KMS-11 (cell line): ENCODE measurements around the gene SHKBP1.

Source experiments
- H2AFZ ChIP-seq: fragments of 200-600 bp; sonication (generic); 2 replicates; pipeline ENCODE4 v1.6.1; 2016; ENCODE audit warnings: antibody characterized with exemption, mixed run types, low read depth
- H3K27ac ChIP-seq: fragments of 200-600 bp; sonication (generic); 2 replicates; pipeline ENCODE4 v1.6.1; 2016; ENCODE audit warnings: mild to moderate bottlenecking, mixed run types
- H3K27me3 ChIP-seq: fragments of 200-600 bp; sonication (generic); 2 replicates; pipeline ENCODE4 v1.6.1; 2017; ENCODE audit warnings: mild to moderate bottlenecking, low read depth, mixed run types, moderate library complexity; ENCODE audit not compliant: insufficient read depth
- H3K36me3 ChIP-seq: fragments of 200-600 bp; sonication (generic); 2 replicates; pipeline ENCODE4 v1.6.1; 2017; ENCODE audit warnings: mild to moderate bottlenecking, mixed run types; ENCODE audit not compliant: insufficient read depth
- H3K4me1 ChIP-seq: fragments of 200-600 bp; sonication (generic); 2 replicates; pipeline ENCODE4 v1.6.1; 2016; ENCODE audit warnings: mild to moderate bottlenecking, low read depth, mixed run types; ENCODE audit not compliant: poor library complexity, severe bottlenecking
- H3K4me2 ChIP-seq: fragments of 200-600 bp; sonication (generic); 2 replicates; pipeline ENCODE4 v1.7.0; 2016; ENCODE audit warnings: mild to moderate bottlenecking, mixed run types
- H3K4me3 ChIP-seq: fragments of 200-600 bp; sonication (generic); IDR thresholded peaks from 2 replicates; pipeline ENCODE4 v1.6.1; 2017; ENCODE audit warnings: low read depth, low read length, mixed read lengths; ENCODE audit not compliant: insufficient read depth
- H3K79me2 ChIP-seq: fragments of 200-600 bp; sonication (generic); 2 replicates; pipeline ENCODE4 v1.6.1; 2016; ENCODE audit warnings: low read depth, mixed run types; ENCODE audit not compliant: insufficient read depth
- H3K9ac ChIP-seq: fragments of 200-600 bp; sonication (generic); 2 replicates; pipeline ENCODE4 v1.6.1; 2016; ENCODE audit warnings: mild to moderate bottlenecking, mixed run types
- H4K20me1 ChIP-seq: fragments of 200-600 bp; sonication (generic); 2 replicates; pipeline ENCODE4 v1.6.1; 2016; ENCODE audit warnings: mild to moderate bottlenecking, mixed run types; ENCODE audit not compliant: insufficient read depth
- CTCF ChIP-seq: fragments of 200-600 bp; sonication (generic); conservative IDR thresholded peaks from 2 replicates; pipeline ENCODE4 v1.6.1; 2017; ENCODE audit warnings: low read depth, mild to moderate bottlenecking, antibody characterized with exemption, low read length, moderate library complexity, mixed read lengths

Gene SHKBP1

GRCh38 chr19:40567750-40568494 is 8.8 kb upstream of the SHKBP1 start:
- Histone ChIP-seq H3K4me1 (peaks cover 8% of the 10 kb centered on the region), H3K9ac (no peak overlapping the region), H4K20me1 (no peaks in the 10 kb centered on the region), H2AFZ (no peak overlapping the region), H3K27me3 (peaks cover 6% of the 10 kb centered on the region; the same call in 1 of the 2 replicates), H3K27ac (no peak overlapping the region), H3K36me3 (no peaks in the 10 kb centered on the region), H3K4me2 (no peak overlapping the region), H3K79me2 (no peaks in the 10 kb centered on the region), H3K4me3 (no peak overlapping the region)
- TF ChIP-seq CTCF = no peak

- H3K36me3 ChIP-seq = no peaks in the 10 kb centered on the region
- peak; percentile 71 for TF ChIP-seq CTCF
- peak overlapping the region; percentile 98 for H3K4me2 ChIP-seq
- peaks cover 6% of the 10 kb centered on the region; the same call in 1 of the 2 replicates for H3K27me3 ChIP-seq
- peaks cover 8% of the 10 kb centered on the region for H3K4me1 ChIP-seq
- H3K79me2 ChIP-seq = no peaks in the 10 kb centered on the region
- H2AFZ ChIP-seq = peak overlapping the region; percentile 98; the same call in 1 of the 2 replicates
- no peak overlapping the region for H3K9ac ChIP-seq
- no peaks in the 10 kb centered on the region for H4K20me1 ChIP-seq
- H3K4me3 ChIP-seq = no peak overlapping the region
- H3K27ac ChIP-seq = no peak overlapping the region
These were observed 6.2 kb upstream of the SHKBP1 start for GRCh38 chr19:40570313-40571004.

- Histone ChIP-seq H4K20me1 (no peaks in the 10 kb centered on the region), H3K36me3 (no peaks in the 10 kb centered on the region), H3K4me3 (no peak overlapping the region), H3K9ac (no peak overlapping the region), H3K27ac (no peak overlapping the region), H3K79me2 (no peaks in the 10 kb centered on the region), H2AFZ (peak overlapping the region; percentile 39; the same call in 1 of the 2 replicates), H3K4me2 (peak overlapping the region; percentile 15; the same call in 1 of the 2 replicates), H3K27me3 (peaks cover 6% of the 10 kb centered on the region; the same call in 1 of the 2 replicates), H3K4me1 (peaks cover 8% of the 10 kb centered on the region)
- no peak; the same call in 1 of the 2 replicates for TF ChIP-seq CTCF
These were observed 5.7 kb upstream of the SHKBP1 start for GRCh38 chr19:40571005-40571318.

- Histone ChIP-seq H3K4me3 (no peak overlapping the region), H4K20me1 (no peaks in the 10 kb centered on the region), H3K79me2 (no peaks in the 10 kb centered on the region), H3K27me3 (no peaks in the 10 kb centered on the region; the same call in 1 of the 2 replicates), H2AFZ (no peak overlapping the region), H3K9ac (no peak overlapping the region), H3K27ac (no peak overlapping the region), H3K36me3 (no peaks in the 10 kb centered on the region), H3K4me2 (no peak overlapping the region), H3K4me1 (peaks cover 8% of the 10 kb centered on the region)
- no peak for TF ChIP-seq CTCF
These were observed 4.7 kb upstream of the SHKBP1 start for GRCh38 chr19:40571831-40572495.
